H9 (cell line): ENCODE measurements around the gene KRT6C. TPM values are rescaled to one million over a fixed set of nuclear protein-coding genes. Genes with fewer than 3 reads are reported as not detected.

Experiments
- DNase-seq: peaks from one replicate; pipeline ENCODE4 v3.0.0-alpha.2; 2017
- H2AFZ ChIP-seq: one replicate; pipeline ENCODE4 v1.6.1; 2013; ENCODE audit warnings: mild to moderate bottlenecking, low read length, control low read depth, moderate library complexity
- H2AK5ac ChIP-seq: 2 replicates; pipeline ENCODE4 v1.6.1; 2013; ENCODE audit warnings: low read length, control low read depth, mixed read lengths; ENCODE audit not compliant: insufficient read length
- H2BK120ac ChIP-seq: one replicate; pipeline ENCODE4 v1.6.1; 2013; ENCODE audit warnings: low read depth, mild to moderate bottlenecking, low read length, control low read depth, inconsistent platforms; ENCODE audit not compliant: poor library complexity, severe bottlenecking
- H2BK12ac ChIP-seq: 2 replicates; pipeline ENCODE4 v1.6.1; 2013; ENCODE audit warnings: low read length, control low read depth, mixed read lengths, low read depth; ENCODE audit not compliant: insufficient read length
- H2BK15ac ChIP-seq: 2 replicates; pipeline ENCODE4 v1.6.1; 2013; ENCODE audit warnings: low read depth, low read length, control low read depth
- H2BK20ac ChIP-seq: one replicate; pipeline ENCODE4 v1.6.1; 2013; ENCODE audit warnings: low read depth, mild to moderate bottlenecking, low read length, control low read depth, inconsistent platforms; ENCODE audit not compliant: poor library complexity, severe bottlenecking
- H2BK5ac ChIP-seq: 2 replicates; pipeline ENCODE4 v1.6.1; 2013; ENCODE audit warnings: low read length, control low read depth, mixed read lengths; ENCODE audit not compliant: insufficient read length
- H3K14ac ChIP-seq: 2 replicates; pipeline ENCODE4 v1.6.1; 2013; ENCODE audit warnings: low read length, control low read depth; ENCODE audit not compliant: insufficient read depth
- H3K18ac ChIP-seq: 2 replicates; pipeline ENCODE4 v1.6.1; 2013; ENCODE audit warnings: low read depth, mild to moderate bottlenecking, mixed read lengths, low read length, control low read depth; ENCODE audit not compliant: insufficient read length
- H3K23ac ChIP-seq: 2 replicates; pipeline ENCODE4 v1.6.1; 2013; ENCODE audit warnings: low read length, control low read depth, mixed read lengths, low read depth; ENCODE audit not compliant: insufficient read length
- H3K23me2 ChIP-seq: 2 replicates; pipeline ENCODE4 v1.6.1; 2013; ENCODE audit warnings: low read depth, mild to moderate bottlenecking, mixed read lengths, low read length, control low read depth; ENCODE audit not compliant: insufficient read length, poor library complexity, severe bottlenecking
- H3K27ac ChIP-seq: 2 replicates; pipeline ENCODE4 v1.5.1; 2013; ENCODE audit warnings: low read length, control low read depth, mixed read lengths, low read depth; ENCODE audit not compliant: insufficient read length
- H3K27me3 ChIP-seq: 2 replicates; pipeline ENCODE4 v1.6.1; 2013; ENCODE audit warnings: low read length, control low read depth, inconsistent platforms; ENCODE audit not compliant: insufficient read depth
- H3K4ac ChIP-seq: 2 replicates; pipeline ENCODE4 v1.6.1; 2013; ENCODE audit warnings: low read depth, mild to moderate bottlenecking, control low read depth, inconsistent platforms, low read length, moderate library complexity
- H3K4me1 ChIP-seq: 2 replicates; pipeline ENCODE4 v1.6.1; 2013; ENCODE audit warnings: low read length, control low read depth, inconsistent platforms; ENCODE audit not compliant: insufficient read depth
- H3K4me2 ChIP-seq: 2 replicates; pipeline ENCODE4 v1.6.1; 2013; ENCODE audit warnings: low read length, control low read depth, mixed read lengths; ENCODE audit not compliant: insufficient read length, insufficient read depth
- H3K56ac ChIP-seq: 2 replicates; pipeline ENCODE4 v1.6.1; 2013; ENCODE audit warnings: low read depth, mild to moderate bottlenecking, mixed read lengths, low read length, control low read depth; ENCODE audit not compliant: insufficient read length
- H3K79me1 ChIP-seq: 2 replicates; pipeline ENCODE4 v1.6.1; 2013; ENCODE audit warnings: low read depth, mild to moderate bottlenecking, moderate library complexity, low read length, control low read depth, inconsistent platforms; ENCODE audit not compliant: insufficient read depth, poor library complexity, severe bottlenecking
- H3K79me2 ChIP-seq: 2 replicates; pipeline ENCODE4 v1.6.1; 2013; ENCODE audit warnings: low read length, control low read depth, inconsistent platforms; ENCODE audit not compliant: insufficient read depth
- H3K9ac ChIP-seq: 2 replicates; pipeline ENCODE4 v1.6.1; 2013; ENCODE audit warnings: low read length, control low read depth, mixed read lengths; ENCODE audit not compliant: insufficient read length; ENCODE audit errors: extremely low read depth
- H3K9me3 ChIP-seq: one replicate; pipeline ENCODE4 v1.6.1; 2013; ENCODE audit warnings: low read depth, low read length, inconsistent platforms; ENCODE audit not compliant: control insufficient read depth
- H3T11ph ChIP-seq: one replicate; pipeline ENCODE4 v1.6.1; 2013; ENCODE audit warnings: mild to moderate bottlenecking, low read length, control low read depth, inconsistent platforms
- H4K20me1 ChIP-seq: one replicate; pipeline ENCODE4 v1.6.1; 2013; ENCODE audit not compliant: control insufficient read depth, insufficient read length, insufficient read depth
- H4K5ac ChIP-seq: 2 replicates; pipeline ENCODE4 v1.6.1; 2013; ENCODE audit warnings: low read depth, mild to moderate bottlenecking, mixed read lengths, low read length, control low read depth; ENCODE audit not compliant: insufficient read length
- H4K8ac ChIP-seq: replicated peaks from 2 replicates; pipeline ENCODE4 v1.6.1; 2013; ENCODE audit warnings: low read length, control low read depth, mixed read lengths, low read depth; ENCODE audit not compliant: insufficient read length
- H4K91ac ChIP-seq: 2 replicates; pipeline ENCODE4 v1.6.1; 2013; ENCODE audit warnings: low read depth, mild to moderate bottlenecking, moderate library complexity, mixed read lengths, low read length, control low read depth; ENCODE audit not compliant: insufficient read length
- H3K27ac Mint-ChIP-seq, 3 experiments: 2 replicates in 2 of 3; 3 replicates in 1 of 3; pipeline ENCODE4 v1.8.0; 2020 to 2021; ENCODE audit warnings: mixed read lengths in 3 of 3, mild to moderate bottlenecking in 1 of 3, moderate library complexity in 1 of 3
- H3K27me3 Mint-ChIP-seq: 2 replicates; pipeline ENCODE4 v1.8.0; 2021; ENCODE audit warnings: low read depth, mild to moderate bottlenecking, moderate library complexity, mixed read lengths
- H3K36me3 Mint-ChIP-seq, 3 experiments: 2 replicates in 2 of 3; 3 replicates in 1 of 3; pipeline ENCODE4 v1.8.0; 2020 to 2021; ENCODE audit warnings: low read depth in 3 of 3, mixed read lengths in 3 of 3; ENCODE audit not compliant: insufficient read depth in 1 of 3
- H3K4me1 Mint-ChIP-seq, 2 experiments: 2 replicates each; pipeline ENCODE4 v1.8.0; 2020; ENCODE audit warnings: mixed read lengths in 2 of 2
- H3K4me3 Mint-ChIP-seq, 2 experiments: 2 replicates in 1 of 2; 3 replicates in 1 of 2; pipeline ENCODE4 v1.8.0; 2020 to 2021; ENCODE audit warnings: mild to moderate bottlenecking in 2 of 2, mixed read lengths in 2 of 2, moderate library complexity in 1 of 2
- H3K9me3 Mint-ChIP-seq, 2 experiments: 2 replicates in 1 of 2; 3 replicates in 1 of 2; pipeline ENCODE4 v1.8.0; 2020; ENCODE audit warnings: mild to moderate bottlenecking in 2 of 2, mixed read lengths in 2 of 2, moderate library complexity in 1 of 2
- CTCF ChIP-seq: fragments of 200-600 bp; sonication (generic); conservative IDR thresholded peaks from 3 replicates; pipeline ENCODE4 v1.8.0; 2021; ENCODE audit warnings: antibody characterized with exemption, mild to moderate bottlenecking
- WGBS: extraction: QIAGEN DNeasy Blood & Tissue Kit; methylation state at CpG from one replicate; pipeline ENCODE4 v1.1.7; 2013; ENCODE audit warnings: missing lambda C conversion rate, low lambda C conversion rate, mixed read lengths; ENCODE audit not compliant: insufficient read length; ENCODE audit errors: extremely low coverage; 5-methylcytosine and 5-hydroxymethylcytosine counted together
- total RNA-seq: library from RNA; stranded (reverse); gene quantifications from 2 replicates; pipeline ENCODE4 v1.2.1, GENCODE V29; 2021

Gene KRT6C
- total RNA-seq, 1 experiment from 2014 or later = not detected

DNA sequence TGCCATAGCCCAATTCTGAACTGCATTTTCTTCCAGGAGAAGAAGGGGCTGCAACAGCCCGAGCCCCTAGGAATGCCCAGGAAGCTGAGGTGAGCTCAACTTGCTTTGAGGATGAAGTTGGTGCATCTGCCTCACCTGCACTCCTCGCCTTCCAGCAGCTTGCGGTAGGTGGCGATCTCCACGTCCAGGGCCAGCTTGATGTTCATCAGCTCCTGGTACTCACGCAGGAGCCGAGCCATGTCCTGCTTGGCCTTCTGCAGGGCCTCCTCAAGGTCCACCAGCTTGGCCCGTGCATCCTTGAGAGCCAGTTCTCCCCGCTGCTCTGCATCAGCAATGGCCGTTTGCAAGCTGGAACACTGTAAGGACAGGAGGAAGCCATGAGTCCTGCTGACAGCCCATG lies 45.5 kb downstream of the KRT6C start:
- no peak overlapping the region for H3T11ph ChIP-seq
- DNase-seq = peak; percentile 54
- no peaks in the 10 kb centered on the region for H4K20me1 ChIP-seq
- no peak overlapping the region for H3K14ac ChIP-seq
- no peak overlapping the region for H4K91ac ChIP-seq
- no peak overlapping the region for H3K4me2 ChIP-seq
- no peak overlapping the region for H2BK12ac ChIP-seq
- H3K9me3 Mint-ChIP-seq = no peaks in the 10 kb centered on the region
- H3K4me1 Mint-ChIP-seq = peaks cover 6 to 12% of the 10 kb centered on the region in 2 experiments; a peak in 3 of 4 replicates
- no peaks in the 10 kb centered on the region for H3K79me2 ChIP-seq
- no peak overlapping the region for H2AFZ ChIP-seq
- no peak overlapping the region for H3K9ac ChIP-seq
- H3K27ac ChIP-seq = no peak overlapping the region
- no peak overlapping the region for H3K4ac ChIP-seq
- H2AK5ac ChIP-seq = no peak overlapping the region
- no peak overlapping the region for H2BK120ac ChIP-seq
- H3K9me3 ChIP-seq = no peaks in the 10 kb centered on the region
- H3K23ac ChIP-seq = no peak overlapping the region
- H3K18ac ChIP-seq = no peak overlapping the region
- no peak overlapping the region for H3K56ac ChIP-seq
- H3K79me1 ChIP-seq = no peaks in the 10 kb centered on the region
- no peak overlapping the region for H2BK20ac ChIP-seq
- peaks cover 44% of the 10 kb centered on the region for H3K27me3 Mint-ChIP-seq
- no peaks in the 10 kb centered on the region for H3K27me3 ChIP-seq
- WGBS = no CpG with 5 or more reads among the region's 10 CpGs
- no peaks in the 10 kb centered on the region for H3K36me3 Mint-ChIP-seq
- no peak overlapping the region for H3K27ac Mint-ChIP-seq
- no peak overlapping the region for H3K4me3 Mint-ChIP-seq
- H4K5ac ChIP-seq = no peak overlapping the region
- H2BK5ac ChIP-seq = no peak overlapping the region
- no peaks in the 10 kb centered on the region for H3K23me2 ChIP-seq
- H3K4me1 ChIP-seq = no peaks in the 10 kb centered on the region
- TF ChIP-seq CTCF = peak; percentile 48; the same call in 2 of the 3 replicates
- no peak overlapping the region for H2BK15ac ChIP-seq
- H4K8ac ChIP-seq = no peak overlapping the region
